ENCODE data around the gene EPHA1.

GRCh38 chr7:143444785-143445184 is 36.1 kb upstream of the EPHA1 start:
- TF ChIP-seq CTCF (IDR thresholded peaks at IDR 0.05) (no peak), SMC3 (IDR thresholded peaks at IDR 0.05; ENCODE audit: low read depth, low read length) (no peak), CHD2 (IDR thresholded peaks at IDR 0.05; ENCODE audit: low read length, partially characterized antibody) (no peak)
